HepG2 (cell line): ENCODE measurements around the gene MARK2. TPM values are rescaled to one million over a fixed set of nuclear protein-coding genes. Genes with fewer than 3 reads are reported as not detected.

Experiments
- CBX1 ChIP-seq: IDR thresholded peaks from one replicate; pipeline ENCODE4 v1.6.1; 2016; ENCODE audit warnings: antibody characterized with exemption, low read depth
- DNMT3B ChIP-seq: conservative IDR thresholded peaks from 2 replicates; pipeline ENCODE4 v1.6.1; 2016; ENCODE audit warnings: missing biosample characterization, control low read depth
- MED13 ChIP-seq: sonication (generic); formaldehyde crosslinking; IDR thresholded peaks from 2 replicates; pipeline ENCODE4 v1.5.0; 2020; ENCODE audit warnings: missing genetic modification reagents
- NFKBIZ ChIP-seq: IDR thresholded peaks from 2 replicates; pipeline ENCODE4 v1.6.1; 2018; ENCODE audit warnings: missing genetic modification reagents, missing compliant biosample characterization
- PHB2 ChIP-seq: fragments of 450-650 bp; IDR thresholded peaks from 2 replicates; pipeline ENCODE4 v1.6.1; 2018; ENCODE audit not compliant: partially characterized antibody
- TEAD3 ChIP-seq: optimal IDR thresholded peaks from 2 replicates; pipeline ENCODE3; 2016; ENCODE audit warnings: borderline replicate concordance
- TFE3 ChIP-seq: IDR thresholded peaks from 2 replicates; pipeline ENCODE4 v1.6.1; 2016
- ZNF224 ChIP-seq: sonication (generic); formaldehyde crosslinking; IDR thresholded peaks from 2 replicates; pipeline ENCODE4 v1.5.0; 2020; ENCODE audit warnings: mild to moderate bottlenecking, missing genetic modification reagents
- ZNF382 ChIP-seq: sonication (generic); formaldehyde crosslinking; IDR thresholded peaks from 2 replicates; pipeline ENCODE4 v1.5.0; 2020; ENCODE audit warnings: missing genetic modification reagents, mild to moderate bottlenecking, borderline replicate concordance
- ZNF556 ChIP-seq: sonication (generic); formaldehyde crosslinking; IDR thresholded peaks from 2 replicates; pipeline ENCODE4 v1.4.0; 2020; ENCODE audit warnings: mild to moderate bottlenecking, missing genetic modification reagents, borderline replicate concordance
- ZNF563 ChIP-seq: sonication (generic); formaldehyde crosslinking; IDR thresholded peaks from 2 replicates; pipeline ENCODE4 v1.8.0; 2022; ENCODE audit warnings: mild to moderate bottlenecking, moderate library complexity, missing genetic modification reagents
- ZNF776 ChIP-seq: sonication (generic); formaldehyde crosslinking; IDR thresholded peaks from 2 replicates; pipeline ENCODE4 v1.4.0; 2020; ENCODE audit warnings: mild to moderate bottlenecking, missing genetic modification reagents
- polyA plus RNA-seq, 8 experiments: library from polyadenylated mRNA; depleted of rRNA in 3 of 8; stranded (reverse) in 7 of 8; unstranded in 1 of 8; fragments of >200 nt; fragmentation: Illumina TruSeq in 4 of 8; extraction: Trizol in 4 of 8; gene quantifications; 2 replicates each; pipeline versions ENCODE4 v1.2.1 to v1.2.3, GENCODE V29; 2011 to 2016; ENCODE audit warnings: low read depth in 4 of 8, missing spikeins in 1 of 8, mixed read lengths in 1 of 8; ENCODE audit not compliant: insufficient read depth in 1 of 8
- total RNA-seq, 5 experiments: library from RNA; depleted of rRNA; stranded (reverse); fragments of >200 nt; fragmentation: Illumina TruSeq; extraction: Trizol; gene quantifications; 2 replicates each; pipeline ENCODE4 v1.2.3, GENCODE V29; 2016; ENCODE audit warnings: low read depth in 1 of 5
- TF ChIP-seq, protein P1 (sequence below): sonication (generic); formaldehyde crosslinking; IDR thresholded peaks from 2 replicates; pipeline ENCODE4 v1.5.0; 2020; ENCODE audit warnings: mild to moderate bottlenecking, low read depth, missing genetic modification reagents, borderline replicate concordance
- TF ChIP-seq, protein P2 (sequence below): sonication (generic); formaldehyde crosslinking; IDR thresholded peaks from 2 replicates; pipeline ENCODE4 v1.8.0; 2022; ENCODE audit warnings: missing genetic modification reagents, mild to moderate bottlenecking, moderate library complexity, borderline replicate concordance
- TF ChIP-seq, protein P3 (sequence below): sonication (generic); formaldehyde crosslinking; IDR thresholded peaks from 2 replicates; pipeline ENCODE4 v1.8.0; 2022; ENCODE audit warnings: mild to moderate bottlenecking, missing genetic modification reagents, moderate library complexity
- TF ChIP-seq, protein P4 (sequence below): fragments of 450-650 bp; IDR thresholded peaks from 2 replicates; pipeline ENCODE4 v1.6.1; 2017; ENCODE audit warnings: mild to moderate bottlenecking
- TF ChIP-seq, protein P5 (sequence below): sonication (generic); formaldehyde crosslinking; IDR thresholded peaks from 2 replicates; pipeline ENCODE4 v1.8.0; 2023; ENCODE audit warnings: mild to moderate bottlenecking, missing genetic modification reagents

Gene MARK2
- total and polyA plus RNA-seq, 2 of the 13 experiments (the other 11 are each of a cell fraction or from before 2014, with no cell fraction given) = 13.5 to 13.9 TPM

GRCh38 chr11:63871962-63872799, 33.3 kb downstream of the MARK2 start (continued):
- TF ChIP-seq, protein P1, sequence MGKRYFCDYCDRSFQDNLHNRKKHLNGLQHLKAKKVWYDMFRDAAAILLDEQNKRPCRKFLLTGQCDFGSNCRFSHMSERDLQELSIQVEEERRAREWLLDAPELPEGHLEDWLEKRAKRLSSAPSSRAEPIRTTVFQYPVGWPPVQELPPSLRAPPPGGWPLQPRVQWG (CRISPR knock-in tag) = no peak
- TF ChIP-seq ZNF563 (no peak), ZNF224 (no peak), MED13 (no peak), DNMT3B (CRISPR knock-in tag) (no peak), ZNF556 (no peak), ZNF382 (no peak), TFE3 (CRISPR knock-in tag) (no peak; the same call in 1 of the 2 replicates), PHB2 (no peak), ZNF776 (CRISPR knock-in tag) (no peak), TEAD3 (CRISPR knock-in tag) (peak; percentile 86), CBX1 (no peak), NFKBIZ (CRISPR knock-in tag) (peak; percentile 26; the same call in 1 of the 2 replicates)
- TF ChIP-seq, protein P2, sequence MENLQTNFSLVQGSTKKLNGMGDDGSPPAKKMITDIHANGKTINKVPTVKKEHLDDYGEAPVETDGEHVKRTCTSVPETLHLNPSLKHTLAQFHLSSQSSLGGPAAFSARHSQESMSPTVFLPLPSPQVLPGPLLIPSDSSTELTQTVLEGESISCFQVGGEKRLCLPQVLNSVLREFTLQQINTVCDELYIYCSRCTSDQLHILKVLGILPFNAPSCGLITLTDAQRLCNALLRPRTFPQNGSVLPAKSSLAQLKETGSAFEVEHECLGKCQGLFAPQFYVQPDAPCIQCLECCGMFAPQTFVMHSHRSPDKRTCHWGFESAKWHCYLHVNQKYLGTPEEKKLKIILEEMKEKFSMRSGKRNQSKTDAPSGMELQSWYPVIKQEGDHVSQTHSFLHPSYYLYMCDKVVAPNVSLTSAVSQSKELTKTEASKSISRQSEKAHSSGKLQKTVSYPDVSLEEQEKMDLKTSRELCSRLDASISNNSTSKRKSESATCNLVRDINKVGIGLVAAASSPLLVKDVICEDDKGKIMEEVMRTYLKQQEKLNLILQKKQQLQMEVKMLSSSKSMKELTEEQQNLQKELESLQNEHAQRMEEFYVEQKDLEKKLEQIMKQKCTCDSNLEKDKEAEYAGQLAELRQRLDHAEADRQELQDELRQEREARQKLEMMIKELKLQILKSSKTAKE (CRISPR knock-in tag) = no peak
- TF ChIP-seq, protein P3, sequence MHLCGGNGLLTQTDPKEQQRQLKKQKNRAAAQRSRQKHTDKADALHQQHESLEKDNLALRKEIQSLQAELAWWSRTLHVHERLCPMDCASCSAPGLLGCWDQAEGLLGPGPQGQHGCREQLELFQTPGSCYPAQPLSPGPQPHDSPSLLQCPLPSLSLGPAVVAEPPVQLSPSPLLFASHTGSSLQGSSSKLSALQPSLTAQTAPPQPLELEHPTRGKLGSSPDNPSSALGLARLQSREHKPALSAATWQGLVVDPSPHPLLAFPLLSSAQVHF (CRISPR knock-in tag) = no peak
- TF ChIP-seq, protein P4, sequence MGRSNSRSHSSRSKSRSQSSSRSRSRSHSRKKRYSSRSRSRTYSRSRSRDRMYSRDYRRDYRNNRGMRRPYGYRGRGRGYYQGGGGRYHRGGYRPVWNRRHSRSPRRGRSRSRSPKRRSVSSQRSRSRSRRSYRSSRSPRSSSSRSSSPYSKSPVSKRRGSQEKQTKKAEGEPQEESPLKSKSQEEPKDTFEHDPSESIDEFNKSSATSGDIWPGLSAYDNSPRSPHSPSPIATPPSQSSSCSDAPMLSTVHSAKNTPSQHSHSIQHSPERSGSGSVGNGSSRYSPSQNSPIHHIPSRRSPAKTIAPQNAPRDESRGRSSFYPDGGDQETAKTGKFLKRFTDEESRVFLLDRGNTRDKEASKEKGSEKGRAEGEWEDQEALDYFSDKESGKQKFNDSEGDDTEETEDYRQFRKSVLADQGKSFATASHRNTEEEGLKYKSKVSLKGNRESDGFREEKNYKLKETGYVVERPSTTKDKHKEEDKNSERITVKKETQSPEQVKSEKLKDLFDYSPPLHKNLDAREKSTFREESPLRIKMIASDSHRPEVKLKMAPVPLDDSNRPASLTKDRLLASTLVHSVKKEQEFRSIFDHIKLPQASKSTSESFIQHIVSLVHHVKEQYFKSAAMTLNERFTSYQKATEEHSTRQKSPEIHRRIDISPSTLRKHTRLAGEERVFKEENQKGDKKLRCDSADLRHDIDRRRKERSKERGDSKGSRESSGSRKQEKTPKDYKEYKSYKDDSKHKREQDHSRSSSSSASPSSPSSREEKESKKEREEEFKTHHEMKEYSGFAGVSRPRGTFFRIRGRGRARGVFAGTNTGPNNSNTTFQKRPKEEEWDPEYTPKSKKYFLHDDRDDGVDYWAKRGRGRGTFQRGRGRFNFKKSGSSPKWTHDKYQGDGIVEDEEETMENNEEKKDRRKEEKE = no peak
- TF ChIP-seq, protein P5, sequence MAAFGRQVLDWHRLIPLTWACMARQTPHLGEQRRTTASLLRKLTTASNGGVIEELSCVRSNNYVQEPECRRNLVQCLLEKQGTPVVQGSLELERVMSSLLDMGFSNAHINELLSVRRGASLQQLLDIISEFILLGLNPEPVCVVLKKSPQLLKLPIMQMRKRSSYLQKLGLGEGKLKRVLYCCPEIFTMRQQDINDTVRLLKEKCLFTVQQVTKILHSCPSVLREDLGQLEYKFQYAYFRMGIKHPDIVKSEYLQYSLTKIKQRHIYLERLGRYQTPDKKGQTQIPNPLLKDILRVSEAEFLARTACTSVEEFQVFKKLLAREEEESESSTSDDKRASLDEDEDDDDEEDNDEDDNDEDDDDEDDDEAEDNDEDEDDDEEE (CRISPR knock-in tag) = no peak
